ENCODE measurements around the gene CHCHD3. TPM values are rescaled to one million over a fixed set of nuclear protein-coding genes. Genes with fewer than 3 reads are reported as not detected.

CHCHD3 gene
- total RNA-seq, 3 donors from 2014 or later, result 52.1 to 59.4 (median 53.1) TPM

DNA sequence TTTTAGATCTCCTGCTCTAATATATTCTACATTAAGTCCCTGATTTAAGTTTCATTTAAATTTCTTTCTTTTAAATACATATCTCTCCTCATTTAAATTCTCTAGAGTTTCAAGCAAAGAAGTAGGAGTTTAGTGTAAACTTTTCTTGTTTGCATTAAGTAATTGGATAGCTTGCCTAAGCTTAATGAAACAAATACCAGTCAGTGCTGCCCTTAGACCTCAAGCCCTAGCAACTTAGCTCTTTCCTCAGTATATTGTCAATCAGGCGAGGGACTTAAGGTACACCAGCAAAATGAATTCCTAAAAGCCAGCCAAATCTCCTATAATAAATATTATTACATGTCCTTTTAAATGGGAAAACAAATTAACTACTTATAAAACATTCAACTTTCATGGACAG, 101.5 kb downstream of the CHCHD3 start:
- DNase-seq (ENCODE audit: low spot score in 2 of 2), result no peak
- intact Hi-C loops (cut with DNase I; ENCODE audit: low total_unique reads), result no loop called here
- TF ChIP-seq POLR2AphosphoS5 (IDR thresholded peaks at IDR 0.05), result no peak
- TF ChIP-seq, protein P1, sequence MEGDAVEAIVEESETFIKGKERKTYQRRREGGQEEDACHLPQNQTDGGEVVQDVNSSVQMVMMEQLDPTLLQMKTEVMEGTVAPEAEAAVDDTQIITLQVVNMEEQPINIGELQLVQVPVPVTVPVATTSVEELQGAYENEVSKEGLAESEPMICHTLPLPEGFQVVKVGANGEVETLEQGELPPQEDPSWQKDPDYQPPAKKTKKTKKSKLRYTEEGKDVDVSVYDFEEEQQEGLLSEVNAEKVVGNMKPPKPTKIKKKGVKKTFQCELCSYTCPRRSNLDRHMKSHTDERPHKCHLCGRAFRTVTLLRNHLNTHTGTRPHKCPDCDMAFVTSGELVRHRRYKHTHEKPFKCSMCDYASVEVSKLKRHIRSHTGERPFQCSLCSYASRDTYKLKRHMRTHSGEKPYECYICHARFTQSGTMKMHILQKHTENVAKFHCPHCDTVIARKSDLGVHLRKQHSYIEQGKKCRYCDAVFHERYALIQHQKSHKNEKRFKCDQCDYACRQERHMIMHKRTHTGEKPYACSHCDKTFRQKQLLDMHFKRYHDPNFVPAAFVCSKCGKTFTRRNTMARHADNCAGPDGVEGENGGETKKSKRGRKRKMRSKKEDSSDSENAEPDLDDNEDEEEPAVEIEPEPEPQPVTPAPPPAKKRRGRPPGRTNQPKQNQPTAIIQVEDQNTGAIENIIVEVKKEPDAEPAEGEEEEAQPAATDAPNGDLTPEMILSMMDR (IDR thresholded peaks at IDR 0.05), result no peak
- no peaks in the 10 kb centered on the region for H3K27me3 ChIP-seq
- no peak overlapping the region for H3K4me3 ChIP-seq
- H3K9me3 ChIP-seq, result no peaks in the 10 kb centered on the region
- H3K27ac ChIP-seq, result no peak overlapping the region
- H3K36me3 ChIP-seq, result no peaks in the 10 kb centered on the region
- no peaks in the 10 kb centered on the region for H3K4me1 ChIP-seq

GRCh38 chr7:132979524-132979923, 102.4 kb downstream of the CHCHD3 start:
- TF ChIP-seq POLR2A (IDR thresholded peaks at IDR 0.05), result no peak
- TF ChIP-seq POLR2AphosphoS5 (IDR thresholded peaks at IDR 0.05), result no peak
- TF ChIP-seq, protein P1 (IDR thresholded peaks at IDR 0.05), result no peak
- H3K4me3 ChIP-seq, result no peak overlapping the region
- H3K4me1 ChIP-seq, result no peaks in the 10 kb centered on the region

GRCh38 chr7:132977234-132977633, 104.7 kb downstream of the CHCHD3 start:
- no peaks in the 10 kb centered on the region for H3K36me3 ChIP-seq
- no peaks in the 10 kb centered on the region for H3K9me3 ChIP-seq
- no peaks in the 10 kb centered on the region for H3K27me3 ChIP-seq
- H3K4me3 ChIP-seq, result no peak overlapping the region
- TF ChIP-seq, protein P1 (IDR thresholded peaks at IDR 0.05), result no peak
- no peak for TF ChIP-seq POLR2AphosphoS5 (IDR thresholded peaks at IDR 0.05)
- no peak for TF ChIP-seq POLR2A (IDR thresholded peaks at IDR 0.05)
- no peak overlapping the region for H3K27ac ChIP-seq
- intact Hi-C loops (cut with DNase I; ENCODE audit: low total_unique reads), result no loop called here
- H3K4me1 ChIP-seq, result no peaks in the 10 kb centered on the region
- DNase-seq (ENCODE audit: low spot score in 2 of 2), result no peak

More at GRCh38 chr7:132979524-132979923, 102.4 kb downstream of the CHCHD3 start:
- H3K27me3 ChIP-seq, result no peaks in the 10 kb centered on the region
- H3K36me3 ChIP-seq, result no peaks in the 10 kb centered on the region
- no peak overlapping the region for H3K27ac ChIP-seq
- DNase-seq (ENCODE audit: low spot score in 2 of 2), result no peak
- H3K9me3 ChIP-seq, result no peaks in the 10 kb centered on the region
- intact Hi-C loops (cut with DNase I; ENCODE audit: low total_unique reads), result no loop called here

- Histone ChIP-seq H3K27me3 (no peaks in the 10 kb centered on the region), H3K36me3 (no peaks in the 10 kb centered on the region), H3K27ac (no peak overlapping the region), H3K4me3 (no peak overlapping the region), H3K4me1 (no peaks in the 10 kb centered on the region), H3K9me3 (no peaks in the 10 kb centered on the region)
- DNase-seq (ENCODE audit: low spot score in 2 of 2), result no peak
- TF ChIP-seq, protein P1 (IDR thresholded peaks at IDR 0.05), result no peak
- TF ChIP-seq POLR2A (IDR thresholded peaks at IDR 0.05), result no peak
- TF ChIP-seq POLR2AphosphoS5 (IDR thresholded peaks at IDR 0.05), result no peak
- intact Hi-C loops (cut with DNase I; ENCODE audit: low total_unique reads), result no loop called here
Observed at GRCh38 chr7:132972745-132973144, 109.1 kb downstream of the CHCHD3 start.

DNA sequence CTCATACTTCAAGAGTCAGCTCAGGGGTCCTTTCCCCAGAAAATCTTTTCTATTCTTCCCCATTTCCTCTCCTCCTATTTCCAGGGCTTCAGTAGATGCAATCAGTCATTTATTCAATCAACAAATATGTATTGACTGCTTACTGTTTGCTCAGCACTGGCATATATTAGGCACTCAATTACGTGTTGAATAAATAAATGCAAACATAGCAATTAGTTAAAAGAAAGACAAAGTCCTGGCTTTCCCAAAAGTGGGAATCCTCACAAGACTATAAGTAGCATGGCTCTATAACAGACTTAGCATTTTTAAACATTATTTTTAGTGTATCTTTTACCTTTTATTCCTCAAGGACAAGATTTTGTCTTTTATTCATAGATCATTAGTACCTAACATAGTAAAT, 111.6 kb downstream of the CHCHD3 start:
- no peak for DNase-seq (ENCODE audit: low spot score in 2 of 2)
- TF ChIP-seq, protein P1 (IDR thresholded peaks at IDR 0.05), result no peak
- TF ChIP-seq POLR2A (IDR thresholded peaks at IDR 0.05) (no peak), POLR2AphosphoS5 (IDR thresholded peaks at IDR 0.05) (no peak)
- intact Hi-C loops (cut with DNase I; ENCODE audit: low total_unique reads), result no loop called here
- Histone ChIP-seq H3K27me3 (no peaks in the 10 kb centered on the region), H3K9me3 (no peaks in the 10 kb centered on the region), H3K27ac (no peak overlapping the region), H3K4me3 (no peak overlapping the region), H3K36me3 (no peaks in the 10 kb centered on the region), H3K4me1 (no peaks in the 10 kb centered on the region)

All from breast epithelium (tissue), 4 donors.